Measurements from ENCODE around the gene ABTB2.

ABTB2 gene

DNA sequence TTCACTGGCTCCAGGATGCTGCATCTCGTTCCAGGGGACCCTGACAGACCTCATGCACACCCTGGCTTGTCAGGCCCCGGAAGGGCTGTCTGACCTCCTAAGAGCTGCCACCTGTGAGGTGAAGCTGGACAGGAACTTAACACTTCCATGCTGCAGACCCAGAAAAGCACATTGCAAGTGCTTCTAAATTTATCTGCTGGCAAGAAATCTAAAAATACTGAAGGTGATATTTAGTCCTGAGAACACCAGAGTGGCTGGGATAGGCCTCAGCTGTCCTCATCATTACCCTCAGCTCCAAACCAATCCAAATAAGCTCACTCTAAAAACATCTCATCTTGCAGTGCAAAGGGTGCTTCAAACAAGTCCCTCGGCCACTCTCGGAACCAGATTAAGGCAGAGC, 46.7 kb downstream of the ABTB2 start:
- DNase-seq, result no peak

- no peak for DNase-seq
Measured at GRCh38 chr11:34309965-34310364, 47.8 kb downstream of the ABTB2 start.

GRCh38 chr11:34308913-34309585, 48.8 kb downstream of the ABTB2 start:
- DNase-seq, result no peak

GRCh38 chr11:34308049-34308912, 49.5 kb downstream of the ABTB2 start:
- no peak for DNase-seq

DNA sequence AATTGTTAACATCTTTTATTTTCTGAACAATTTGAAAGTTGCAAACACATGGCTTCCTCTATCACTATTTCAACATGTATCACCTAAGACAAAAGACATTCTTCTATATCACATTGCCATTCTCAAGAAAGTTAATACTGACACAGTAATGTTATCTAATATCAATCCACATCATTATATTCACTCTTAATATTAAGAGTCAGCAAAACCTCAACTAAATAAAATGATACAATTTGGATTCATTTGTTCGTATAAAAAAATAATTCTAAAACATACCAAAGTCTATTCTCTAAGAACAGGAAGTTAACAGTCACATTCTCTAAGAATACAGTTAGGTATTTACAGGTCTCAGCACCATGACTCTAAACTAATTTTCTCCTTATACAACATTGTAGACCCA, 52.0 kb downstream of the ABTB2 start:
- DNase-seq, result no peak

DNA sequence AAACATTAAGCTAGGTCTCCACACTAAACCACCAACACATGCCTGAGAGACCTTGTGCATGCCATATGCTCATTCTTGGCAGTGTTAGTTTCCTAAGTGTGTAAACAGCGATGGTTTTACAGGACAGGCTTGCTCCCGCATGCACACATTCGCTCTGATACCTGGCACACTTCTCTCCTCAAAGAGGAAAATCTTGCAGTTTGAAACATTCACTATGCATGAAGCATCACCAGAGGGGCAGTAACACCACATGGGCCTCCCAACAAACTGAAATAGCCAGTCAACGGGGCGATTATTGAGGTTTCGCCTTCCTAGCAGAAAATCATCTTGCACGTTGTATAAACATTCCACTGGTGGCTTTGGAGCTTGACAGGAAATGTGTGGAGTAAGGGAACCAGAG, 52.6 kb downstream of the ABTB2 start:
- no peak for DNase-seq

DNA sequence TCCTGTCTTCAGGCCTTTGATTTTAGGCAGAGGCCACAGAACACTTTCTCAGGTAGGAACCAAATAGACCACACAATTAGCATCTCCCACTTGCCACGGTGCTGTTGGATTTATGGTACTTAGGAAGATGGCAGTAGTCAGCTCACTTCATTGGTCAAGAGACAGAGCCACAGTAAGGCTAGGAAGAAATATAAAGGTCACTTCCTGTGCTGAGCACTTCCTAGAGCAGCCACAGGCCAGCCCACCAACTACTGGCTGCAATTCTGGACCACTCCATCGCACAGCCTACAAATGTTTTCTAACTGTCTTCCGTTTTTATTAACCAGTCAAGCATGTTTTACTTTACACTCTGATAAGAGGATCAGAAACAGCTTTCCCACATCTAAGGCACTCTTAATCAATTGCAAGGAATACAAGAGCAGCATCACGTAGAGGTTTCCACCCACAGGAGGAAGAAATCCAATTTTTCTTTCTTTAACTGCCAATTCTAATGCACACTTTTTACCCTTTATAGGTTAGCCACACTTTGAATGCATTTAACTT, 54.7 kb downstream of the ABTB2 start:
- no peak for DNase-seq

- no peak for DNase-seq
Measured at GRCh38 chr11:34302046-34302921, 55.5 kb downstream of the ABTB2 start.

DNA sequence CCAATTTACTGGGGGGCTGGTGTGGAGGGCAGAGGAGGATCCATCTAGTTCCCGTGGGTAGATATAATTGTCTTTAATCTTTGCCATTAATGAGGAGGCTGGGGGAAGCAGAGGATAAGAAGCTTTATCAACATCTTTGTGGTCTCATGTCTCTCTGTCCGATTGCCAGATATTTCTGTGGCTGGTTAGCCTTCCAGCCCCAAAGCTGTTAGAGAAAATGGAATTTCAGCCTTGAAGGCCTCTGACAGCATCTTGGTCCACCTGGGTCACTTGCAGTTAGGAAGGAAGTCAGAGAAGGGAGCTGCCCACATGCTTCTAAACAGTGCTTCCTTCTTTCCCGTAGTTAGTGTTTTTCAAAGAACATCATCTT, 56.9 kb downstream of the ABTB2 start:
- no peak for DNase-seq

- no peak for DNase-seq
Measured at GRCh38 chr11:34300026-34300925, 57.5 kb downstream of the ABTB2 start.

- no peak for DNase-seq
Measured at GRCh38 chr11:34299284-34299972, 58.4 kb downstream of the ABTB2 start.

- DNase-seq, result no peak
Measured at GRCh38 chr11:34298871-34299270, 58.9 kb downstream of the ABTB2 start.

- DNase-seq, result no peak
Measured at GRCh38 chr11:34296412-34296811, 61.4 kb downstream of the ABTB2 start.

DNA sequence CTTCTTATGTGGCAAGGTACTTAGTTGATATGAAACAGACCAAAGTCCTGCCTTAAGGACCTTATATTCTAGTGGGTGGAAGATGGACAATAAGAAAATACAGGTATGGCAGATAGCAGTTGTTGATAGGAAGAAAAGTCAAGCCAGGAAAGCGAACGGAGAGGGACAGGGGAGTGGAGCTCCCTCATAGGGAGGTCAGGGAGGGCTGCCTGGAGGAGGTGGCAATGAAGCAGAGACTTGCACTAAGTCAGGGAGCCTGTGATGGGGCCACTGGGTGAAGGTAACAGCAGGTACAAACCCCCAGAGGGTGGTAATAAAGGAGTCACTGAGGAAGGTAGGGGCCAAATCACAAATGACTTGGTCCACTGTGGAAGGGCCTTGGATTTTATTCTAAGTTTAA, 65.3 kb downstream of the ABTB2 start:
- no peak for DNase-seq

GRCh38 chr11:34292111-34292510, 65.7 kb downstream of the ABTB2 start:
- DNase-seq, result no peak

DNA sequence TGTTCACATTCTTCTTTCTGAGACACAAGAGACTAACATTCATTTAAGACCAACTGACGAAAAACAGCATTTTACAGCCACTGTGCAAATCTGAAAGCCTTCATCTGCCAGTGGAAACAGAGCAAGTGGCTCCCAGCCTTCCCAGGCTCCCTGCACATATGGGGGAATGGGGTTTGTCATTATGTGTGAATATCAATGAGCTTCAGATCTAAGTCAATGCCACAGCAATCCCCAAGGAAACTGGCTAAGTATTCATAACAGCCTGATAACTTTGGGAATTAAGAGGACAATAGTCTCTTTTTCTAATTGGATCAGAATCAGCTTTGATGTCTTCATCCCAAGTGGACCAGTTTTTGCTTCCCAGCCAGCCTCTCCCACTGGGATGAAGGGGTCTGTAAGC, 66.9 kb downstream of the ABTB2 start:
- DNase-seq, result no peak

DNA sequence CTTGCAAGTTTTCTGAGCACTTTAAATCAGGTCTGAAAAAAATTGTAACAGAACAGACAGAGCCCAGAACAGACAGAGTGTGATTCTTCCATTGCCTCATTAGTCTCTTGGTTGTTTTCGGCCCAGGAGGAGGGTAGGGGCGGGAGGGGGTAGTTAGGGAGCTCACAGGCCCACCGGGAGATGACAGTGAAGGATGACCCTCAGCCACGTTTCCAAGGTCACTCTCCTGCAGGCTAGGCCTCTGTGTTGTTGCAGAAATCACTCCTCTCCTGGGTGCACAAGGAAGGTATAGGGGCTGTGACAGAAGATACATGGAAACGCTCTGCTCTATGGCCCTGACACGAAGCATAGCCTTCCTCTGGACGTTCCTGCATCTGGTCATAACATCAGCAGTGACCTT, 69.3 kb downstream of the ABTB2 start:
- DNase-seq, result no peak

- DNase-seq, result no peak
Measured at GRCh38 chr11:34284811-34285481, 72.9 kb downstream of the ABTB2 start.

GRCh38 chr11:34284156-34284555, 73.7 kb downstream of the ABTB2 start:
- no peak for DNase-seq

GRCh38 chr11:34280945-34281872, 76.6 kb downstream of the ABTB2 start:
- no peak for DNase-seq
